ENCODE results near the gene PARD3. TPM values are rescaled to one million over a fixed set of nuclear protein-coding genes. Genes with fewer than 3 reads are reported as not detected.

Gene PARD3
- total RNA-seq, 1 donor from 2014 or later = 37.2 TPM

DNA sequence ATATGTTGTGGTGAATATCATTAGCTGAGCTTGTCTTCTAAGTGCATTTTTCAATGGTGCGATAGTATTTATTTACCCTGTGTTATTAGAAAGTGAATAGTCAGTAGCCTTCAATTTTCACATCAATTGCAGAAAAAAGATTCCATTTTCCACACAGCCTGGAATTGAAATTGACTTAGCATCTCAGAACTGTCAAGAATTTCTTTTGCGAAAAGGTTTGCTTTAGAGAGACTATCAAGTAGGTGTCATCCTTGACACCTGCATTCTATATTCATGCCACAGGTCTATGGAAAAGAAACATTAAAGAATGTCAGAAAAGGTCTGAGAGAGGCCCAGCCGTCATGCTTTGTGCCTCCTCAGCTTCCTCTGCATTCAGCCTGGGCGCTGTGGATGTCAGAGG, 504.9 kb downstream of the PARD3 start:
- TF ChIP-seq, protein P1, sequence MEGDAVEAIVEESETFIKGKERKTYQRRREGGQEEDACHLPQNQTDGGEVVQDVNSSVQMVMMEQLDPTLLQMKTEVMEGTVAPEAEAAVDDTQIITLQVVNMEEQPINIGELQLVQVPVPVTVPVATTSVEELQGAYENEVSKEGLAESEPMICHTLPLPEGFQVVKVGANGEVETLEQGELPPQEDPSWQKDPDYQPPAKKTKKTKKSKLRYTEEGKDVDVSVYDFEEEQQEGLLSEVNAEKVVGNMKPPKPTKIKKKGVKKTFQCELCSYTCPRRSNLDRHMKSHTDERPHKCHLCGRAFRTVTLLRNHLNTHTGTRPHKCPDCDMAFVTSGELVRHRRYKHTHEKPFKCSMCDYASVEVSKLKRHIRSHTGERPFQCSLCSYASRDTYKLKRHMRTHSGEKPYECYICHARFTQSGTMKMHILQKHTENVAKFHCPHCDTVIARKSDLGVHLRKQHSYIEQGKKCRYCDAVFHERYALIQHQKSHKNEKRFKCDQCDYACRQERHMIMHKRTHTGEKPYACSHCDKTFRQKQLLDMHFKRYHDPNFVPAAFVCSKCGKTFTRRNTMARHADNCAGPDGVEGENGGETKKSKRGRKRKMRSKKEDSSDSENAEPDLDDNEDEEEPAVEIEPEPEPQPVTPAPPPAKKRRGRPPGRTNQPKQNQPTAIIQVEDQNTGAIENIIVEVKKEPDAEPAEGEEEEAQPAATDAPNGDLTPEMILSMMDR (IDR thresholded peaks at IDR 0.05) = no peak
- Mint-ChIP-seq H3K36me3 (ENCODE audit: unreplicated experiment) (peaks cover 23% of the 10 kb centered on the region), H3K27ac (ENCODE audit: unreplicated experiment) (no peak overlapping the region), H3K4me1 (ENCODE audit: unreplicated experiment) (peaks cover 23% of the 10 kb centered on the region), H3K27me3 (ENCODE audit: unreplicated experiment) (no peaks in the 10 kb centered on the region), H3K4me3 (ENCODE audit: unreplicated experiment) (no peak overlapping the region), H3K9me3 (ENCODE audit: unreplicated experiment) (no peaks in the 10 kb centered on the region)
- no peak for DNase-seq (ENCODE audit: extremely low spot score, unreplicated experiment)

- TF ChIP-seq, protein P1 (IDR thresholded peaks at IDR 0.05) = no peak
- H3K27me3 Mint-ChIP-seq (ENCODE audit: unreplicated experiment) = no peaks in the 10 kb centered on the region
- peaks cover 11% of the 10 kb centered on the region for H3K4me1 Mint-ChIP-seq (ENCODE audit: unreplicated experiment)
- no peak overlapping the region for H3K27ac Mint-ChIP-seq (ENCODE audit: unreplicated experiment)
- DNase-seq (ENCODE audit: extremely low spot score, unreplicated experiment) = no peak
- no peak overlapping the region for H3K4me3 Mint-ChIP-seq (ENCODE audit: unreplicated experiment)
- H3K9me3 Mint-ChIP-seq (ENCODE audit: unreplicated experiment) = no peaks in the 10 kb centered on the region
- peaks cover 14% of the 10 kb centered on the region for H3K36me3 Mint-ChIP-seq (ENCODE audit: unreplicated experiment)
These were observed 509.9 kb downstream of the PARD3 start for GRCh38 chr10:34305189-34305588.

DNA sequence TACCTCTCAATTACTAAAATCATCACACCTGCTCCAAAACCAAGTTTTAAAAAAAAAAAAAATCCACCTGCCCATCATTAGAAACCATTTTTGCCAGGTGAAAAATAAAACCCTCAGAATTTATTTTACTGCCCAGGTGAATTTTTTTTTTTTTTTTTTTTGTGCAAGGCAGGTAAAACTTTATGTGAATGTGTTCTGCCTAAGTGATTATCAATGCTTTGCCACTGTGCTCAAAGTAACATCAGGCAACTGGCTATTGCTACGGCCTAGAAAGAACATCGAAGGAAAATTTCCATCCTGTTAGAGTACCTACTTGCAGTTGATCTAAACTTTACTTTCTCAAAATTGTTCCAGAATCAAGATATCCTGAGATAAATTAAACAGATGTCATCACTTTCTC, 512.1 kb downstream of the PARD3 start:
- peaks cover 4% of the 10 kb centered on the region for H3K36me3 Mint-ChIP-seq (ENCODE audit: unreplicated experiment)
- H3K9me3 Mint-ChIP-seq (ENCODE audit: unreplicated experiment) = no peaks in the 10 kb centered on the region
- H3K4me3 Mint-ChIP-seq (ENCODE audit: unreplicated experiment) = no peak overlapping the region
- no peak overlapping the region for H3K27ac Mint-ChIP-seq (ENCODE audit: unreplicated experiment)
- H3K4me1 Mint-ChIP-seq (ENCODE audit: unreplicated experiment) = peaks cover 31% of the 10 kb centered on the region
- no peaks in the 10 kb centered on the region for H3K27me3 Mint-ChIP-seq (ENCODE audit: unreplicated experiment)
- no peak for DNase-seq (ENCODE audit: extremely low spot score, unreplicated experiment)
- TF ChIP-seq, protein P1 (IDR thresholded peaks at IDR 0.05) = no peak

- no peak for DNase-seq (ENCODE audit: extremely low spot score, unreplicated experiment)
- Mint-ChIP-seq H3K27ac (ENCODE audit: unreplicated experiment) (peak overlapping the region; percentile 95), H3K27me3 (ENCODE audit: unreplicated experiment) (no peaks in the 10 kb centered on the region), H3K4me1 (ENCODE audit: unreplicated experiment) (peaks cover 54% of the 10 kb centered on the region), H3K9me3 (ENCODE audit: unreplicated experiment) (no peaks in the 10 kb centered on the region), H3K36me3 (ENCODE audit: unreplicated experiment) (no peaks in the 10 kb centered on the region), H3K4me3 (ENCODE audit: unreplicated experiment) (peak overlapping the region; percentile 34)
- TF ChIP-seq, protein P1 (IDR thresholded peaks at IDR 0.05) = no peak
These were observed 515.9 kb downstream of the PARD3 start for GRCh38 chr10:34299105-34299611.

DNA sequence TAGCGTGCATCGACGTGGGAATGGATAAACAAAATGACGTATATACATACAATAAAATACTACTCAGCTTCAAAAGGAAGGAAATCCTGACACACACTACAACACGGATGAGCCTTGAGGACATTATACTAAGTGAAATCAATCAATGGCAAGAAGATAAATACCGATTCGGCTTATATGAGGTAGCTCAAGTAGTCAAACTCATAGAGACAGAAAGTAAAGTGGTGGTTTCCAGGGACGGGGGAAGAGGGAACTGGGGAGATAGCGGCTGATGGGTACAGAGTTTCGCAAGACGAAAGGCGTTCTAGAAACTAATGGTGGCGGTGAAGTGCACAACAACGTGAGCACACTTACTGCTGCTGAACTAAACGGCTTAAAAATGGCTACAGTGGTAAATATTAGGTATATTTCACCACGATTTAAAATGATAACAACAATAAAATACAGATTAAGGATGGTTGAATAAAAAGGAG, 516.7 kb downstream of the PARD3 start:
- H3K27me3 Mint-ChIP-seq (ENCODE audit: unreplicated experiment) = no peaks in the 10 kb centered on the region
- no peaks in the 10 kb centered on the region for H3K36me3 Mint-ChIP-seq (ENCODE audit: unreplicated experiment)
- TF ChIP-seq, protein P1 (IDR thresholded peaks at IDR 0.05) = no peak
- H3K27ac Mint-ChIP-seq (ENCODE audit: unreplicated experiment) = peak overlapping the region; percentile 95
- DNase-seq (ENCODE audit: extremely low spot score, unreplicated experiment) = no peak
- H3K4me1 Mint-ChIP-seq (ENCODE audit: unreplicated experiment) = peaks cover 60% of the 10 kb centered on the region
- H3K4me3 Mint-ChIP-seq (ENCODE audit: unreplicated experiment) = no peak overlapping the region
- no peaks in the 10 kb centered on the region for H3K9me3 Mint-ChIP-seq (ENCODE audit: unreplicated experiment)
